ENCODE data around the gene ENPP1. TPM values are rescaled to one million over a fixed set of nuclear protein-coding genes. Genes with fewer than 3 reads are reported as not detected.
A peak's percentile ranks its signal among the peaks of the same experiment; 100 is the strongest.

ENPP1 gene
- total RNA-seq, 1 experiment from 2014 or later: 29.7 TPM

DNA sequence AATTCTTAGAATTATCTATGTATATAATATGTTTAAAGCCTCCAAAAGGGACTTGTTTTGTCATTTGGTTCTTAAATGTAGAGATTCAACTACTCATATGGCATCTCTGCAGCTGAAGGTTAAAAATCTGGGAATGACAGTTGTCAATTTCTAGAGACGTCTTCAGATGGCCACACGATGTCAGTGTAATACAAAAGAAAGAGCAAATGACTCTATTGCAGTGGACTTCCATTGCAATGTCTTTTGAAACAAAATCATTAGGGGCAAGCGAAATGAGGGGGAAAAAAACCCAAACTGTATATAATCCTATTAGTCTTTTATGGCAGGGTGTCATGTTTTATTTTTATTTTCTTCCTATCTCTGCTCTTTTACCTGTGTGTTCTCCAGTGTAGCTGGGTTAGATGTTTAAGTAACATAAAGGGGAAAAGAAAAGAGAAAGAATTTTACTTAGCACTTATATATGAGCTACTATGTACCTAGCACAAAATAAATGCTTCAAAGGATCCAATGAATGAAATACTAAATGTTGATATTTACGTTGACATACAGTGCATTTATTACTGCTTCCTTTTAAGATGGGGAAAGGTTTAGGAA lies 117.2 kb downstream of the ENPP1 start:
- peaks cover under 1% of the 10 kb centered on the region; the same call in 1 of the 2 replicates for H3K27me3 Mint-ChIP-seq (ENCODE audit: low read depth)
- H3K4me3 Mint-ChIP-seq: no peak overlapping the region
- POLR2A ChIA-PET: interaction anchor here (0.6 kb wide), 1 partner anchor 355 kb away, joined by 3 read pairs; no protein-coding TSS in a partner anchor
- no peak for ATAC-seq
- CTCF ChIA-PET: interaction anchor here (0.7 to 1.7 kb wide), 4 partner anchors 15 to 193 kb away, joined by 3 to 6 read pairs (median 4); partner anchors contain the start of gene CCN2
- H3K4me1 Mint-ChIP-seq: peaks cover 6% of the 10 kb centered on the region; the same call in 1 of the 2 replicates
- no peak overlapping the region for H3K27ac Mint-ChIP-seq
- no peak for DNase-seq (ENCODE audit: low spot score)
- peaks cover 22% of the 10 kb centered on the region for H3K9me3 Mint-ChIP-seq
- TF ChIP-seq SP1 (CRISPR knock-in tag; conservative IDR thresholded peaks at IDR 0.05) (no peak), ZNF416 (CRISPR knock-in tag; IDR thresholded peaks at IDR 0.05) (no peak), JAZF1 (CRISPR knock-in tag; IDR thresholded peaks at IDR 0.05) (no peak), JUN (CRISPR knock-in tag; IDR thresholded peaks at IDR 0.05) (no peak), ESRRA (CRISPR knock-in tag; IDR thresholded peaks at IDR 0.05; ENCODE audit: borderline replicate concordance) (no peak), ATF1 (CRISPR knock-in tag; IDR thresholded peaks at IDR 0.05) (no peak), NR2C2 (CRISPR knock-in tag; IDR thresholded peaks at IDR 0.05) (no peak), CREM (CRISPR knock-in tag; IDR thresholded peaks at IDR 0.05) (no peak)
- TF ChIP-seq, protein P1, sequence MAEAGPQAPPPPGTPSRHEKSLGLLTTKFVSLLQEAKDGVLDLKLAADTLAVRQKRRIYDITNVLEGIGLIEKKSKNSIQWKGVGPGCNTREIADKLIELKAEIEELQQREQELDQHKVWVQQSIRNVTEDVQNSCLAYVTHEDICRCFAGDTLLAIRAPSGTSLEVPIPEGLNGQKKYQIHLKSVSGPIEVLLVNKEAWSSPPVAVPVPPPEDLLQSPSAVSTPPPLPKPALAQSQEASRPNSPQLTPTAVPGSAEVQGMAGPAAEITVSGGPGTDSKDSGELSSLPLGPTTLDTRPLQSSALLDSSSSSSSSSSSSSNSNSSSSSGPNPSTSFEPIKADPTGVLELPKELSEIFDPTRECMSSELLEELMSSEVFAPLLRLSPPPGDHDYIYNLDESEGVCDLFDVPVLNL (CRISPR knock-in tag; IDR thresholded peaks at IDR 0.05; ENCODE audit: borderline replicate concordance, low read depth): no peak
- TF ChIP-seq, protein P2, sequence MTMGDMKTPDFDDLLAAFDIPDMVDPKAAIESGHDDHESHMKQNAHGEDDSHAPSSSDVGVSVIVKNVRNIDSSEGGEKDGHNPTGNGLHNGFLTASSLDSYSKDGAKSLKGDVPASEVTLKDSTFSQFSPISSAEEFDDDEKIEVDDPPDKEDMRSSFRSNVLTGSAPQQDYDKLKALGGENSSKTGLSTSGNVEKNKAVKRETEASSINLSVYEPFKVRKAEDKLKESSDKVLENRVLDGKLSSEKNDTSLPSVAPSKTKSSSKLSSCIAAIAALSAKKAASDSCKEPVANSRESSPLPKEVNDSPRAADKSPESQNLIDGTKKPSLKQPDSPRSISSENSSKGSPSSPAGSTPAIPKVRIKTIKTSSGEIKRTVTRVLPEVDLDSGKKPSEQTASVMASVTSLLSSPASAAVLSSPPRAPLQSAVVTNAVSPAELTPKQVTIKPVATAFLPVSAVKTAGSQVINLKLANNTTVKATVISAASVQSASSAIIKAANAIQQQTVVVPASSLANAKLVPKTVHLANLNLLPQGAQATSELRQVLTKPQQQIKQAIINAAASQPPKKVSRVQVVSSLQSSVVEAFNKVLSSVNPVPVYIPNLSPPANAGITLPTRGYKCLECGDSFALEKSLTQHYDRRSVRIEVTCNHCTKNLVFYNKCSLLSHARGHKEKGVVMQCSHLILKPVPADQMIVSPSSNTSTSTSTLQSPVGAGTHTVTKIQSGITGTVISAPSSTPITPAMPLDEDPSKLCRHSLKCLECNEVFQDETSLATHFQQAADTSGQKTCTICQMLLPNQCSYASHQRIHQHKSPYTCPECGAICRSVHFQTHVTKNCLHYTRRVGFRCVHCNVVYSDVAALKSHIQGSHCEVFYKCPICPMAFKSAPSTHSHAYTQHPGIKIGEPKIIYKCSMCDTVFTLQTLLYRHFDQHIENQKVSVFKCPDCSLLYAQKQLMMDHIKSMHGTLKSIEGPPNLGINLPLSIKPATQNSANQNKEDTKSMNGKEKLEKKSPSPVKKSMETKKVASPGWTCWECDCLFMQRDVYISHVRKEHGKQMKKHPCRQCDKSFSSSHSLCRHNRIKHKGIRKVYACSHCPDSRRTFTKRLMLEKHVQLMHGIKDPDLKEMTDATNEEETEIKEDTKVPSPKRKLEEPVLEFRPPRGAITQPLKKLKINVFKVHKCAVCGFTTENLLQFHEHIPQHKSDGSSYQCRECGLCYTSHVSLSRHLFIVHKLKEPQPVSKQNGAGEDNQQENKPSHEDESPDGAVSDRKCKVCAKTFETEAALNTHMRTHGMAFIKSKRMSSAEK (CRISPR knock-in tag; IDR thresholded peaks at IDR 0.05; ENCODE audit: borderline replicate concordance): no peak
- TF ChIP-seq, protein P3, sequence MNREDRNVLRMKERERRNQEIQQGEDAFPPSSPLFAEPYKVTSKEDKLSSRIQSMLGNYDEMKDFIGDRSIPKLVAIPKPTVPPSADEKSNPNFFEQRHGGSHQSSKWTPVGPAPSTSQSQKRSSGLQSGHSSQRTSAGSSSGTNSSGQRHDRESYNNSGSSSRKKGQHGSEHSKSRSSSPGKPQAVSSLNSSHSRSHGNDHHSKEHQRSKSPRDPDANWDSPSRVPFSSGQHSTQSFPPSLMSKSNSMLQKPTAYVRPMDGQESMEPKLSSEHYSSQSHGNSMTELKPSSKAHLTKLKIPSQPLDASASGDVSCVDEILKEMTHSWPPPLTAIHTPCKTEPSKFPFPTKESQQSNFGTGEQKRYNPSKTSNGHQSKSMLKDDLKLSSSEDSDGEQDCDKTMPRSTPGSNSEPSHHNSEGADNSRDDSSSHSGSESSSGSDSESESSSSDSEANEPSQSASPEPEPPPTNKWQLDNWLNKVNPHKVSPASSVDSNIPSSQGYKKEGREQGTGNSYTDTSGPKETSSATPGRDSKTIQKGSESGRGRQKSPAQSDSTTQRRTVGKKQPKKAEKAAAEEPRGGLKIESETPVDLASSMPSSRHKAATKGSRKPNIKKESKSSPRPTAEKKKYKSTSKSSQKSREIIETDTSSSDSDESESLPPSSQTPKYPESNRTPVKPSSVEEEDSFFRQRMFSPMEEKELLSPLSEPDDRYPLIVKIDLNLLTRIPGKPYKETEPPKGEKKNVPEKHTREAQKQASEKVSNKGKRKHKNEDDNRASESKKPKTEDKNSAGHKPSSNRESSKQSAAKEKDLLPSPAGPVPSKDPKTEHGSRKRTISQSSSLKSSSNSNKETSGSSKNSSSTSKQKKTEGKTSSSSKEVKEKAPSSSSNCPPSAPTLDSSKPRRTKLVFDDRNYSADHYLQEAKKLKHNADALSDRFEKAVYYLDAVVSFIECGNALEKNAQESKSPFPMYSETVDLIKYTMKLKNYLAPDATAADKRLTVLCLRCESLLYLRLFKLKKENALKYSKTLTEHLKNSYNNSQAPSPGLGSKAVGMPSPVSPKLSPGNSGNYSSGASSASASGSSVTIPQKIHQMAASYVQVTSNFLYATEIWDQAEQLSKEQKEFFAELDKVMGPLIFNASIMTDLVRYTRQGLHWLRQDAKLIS (CRISPR knock-in tag; IDR thresholded peaks at IDR 0.05; ENCODE audit: borderline replicate concordance): no peak
- TF ChIP-seq, protein P4, sequence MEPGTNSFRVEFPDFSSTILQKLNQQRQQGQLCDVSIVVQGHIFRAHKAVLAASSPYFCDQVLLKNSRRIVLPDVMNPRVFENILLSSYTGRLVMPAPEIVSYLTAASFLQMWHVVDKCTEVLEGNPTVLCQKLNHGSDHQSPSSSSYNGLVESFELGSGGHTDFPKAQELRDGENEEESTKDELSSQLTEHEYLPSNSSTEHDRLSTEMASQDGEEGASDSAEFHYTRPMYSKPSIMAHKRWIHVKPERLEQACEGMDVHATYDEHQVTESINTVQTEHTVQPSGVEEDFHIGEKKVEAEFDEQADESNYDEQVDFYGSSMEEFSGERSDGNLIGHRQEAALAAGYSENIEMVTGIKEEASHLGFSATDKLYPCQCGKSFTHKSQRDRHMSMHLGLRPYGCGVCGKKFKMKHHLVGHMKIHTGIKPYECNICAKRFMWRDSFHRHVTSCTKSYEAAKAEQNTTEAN (CRISPR knock-in tag; IDR thresholded peaks at IDR 0.05): no peak
- H3K36me3 Mint-ChIP-seq: peaks cover 49% of the 10 kb centered on the region

DNA sequence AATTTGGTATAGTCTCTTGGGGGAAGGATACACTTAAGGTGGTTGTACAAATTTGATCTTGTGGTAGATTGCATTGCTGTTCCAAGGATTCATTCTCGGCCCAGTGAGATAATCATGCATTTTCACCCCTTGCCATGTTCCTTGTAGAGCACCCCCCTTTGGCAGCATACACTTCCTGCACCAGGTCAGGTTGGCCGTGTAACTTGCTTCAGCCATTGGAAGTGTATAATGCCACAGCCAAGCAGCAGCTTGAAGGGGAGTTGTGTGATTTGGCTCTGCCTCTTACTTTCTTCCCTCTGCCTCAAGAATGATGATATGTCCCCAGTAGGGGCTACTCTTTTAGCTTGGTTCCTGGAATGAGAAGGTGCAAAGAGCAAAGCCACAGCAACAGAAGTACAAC lies 121.4 kb downstream of the ENPP1 start:
- ATAC-seq (peak; percentile 94), DNase-seq (ENCODE audit: low spot score) (no peak)
- H3K27me3 Mint-ChIP-seq (ENCODE audit: low read depth): peaks cover 15% of the 10 kb centered on the region; the same call in 1 of the 2 replicates
- ChIA-PET CTCF (interaction anchor here (0.5 to 1.0 kb wide), 3 partner anchors 12 to 22 kb away, joined by 3 to 7 read pairs (median 4); partner anchors contain the start of gene CCN2), POLR2A (interaction anchor here (1.6 kb wide), 1 partner anchor 22 kb away, joined by 4 read pairs; the partner anchor contains the start of gene CCN2)
- H3K9me3 Mint-ChIP-seq: no peaks in the 10 kb centered on the region
- peaks cover 44% of the 10 kb centered on the region for H3K36me3 Mint-ChIP-seq
- H3K27ac Mint-ChIP-seq: no peak overlapping the region
- peaks cover 14% of the 10 kb centered on the region for H3K4me1 Mint-ChIP-seq
- no peak overlapping the region for H3K4me3 Mint-ChIP-seq
- TF ChIP-seq, protein P5, sequence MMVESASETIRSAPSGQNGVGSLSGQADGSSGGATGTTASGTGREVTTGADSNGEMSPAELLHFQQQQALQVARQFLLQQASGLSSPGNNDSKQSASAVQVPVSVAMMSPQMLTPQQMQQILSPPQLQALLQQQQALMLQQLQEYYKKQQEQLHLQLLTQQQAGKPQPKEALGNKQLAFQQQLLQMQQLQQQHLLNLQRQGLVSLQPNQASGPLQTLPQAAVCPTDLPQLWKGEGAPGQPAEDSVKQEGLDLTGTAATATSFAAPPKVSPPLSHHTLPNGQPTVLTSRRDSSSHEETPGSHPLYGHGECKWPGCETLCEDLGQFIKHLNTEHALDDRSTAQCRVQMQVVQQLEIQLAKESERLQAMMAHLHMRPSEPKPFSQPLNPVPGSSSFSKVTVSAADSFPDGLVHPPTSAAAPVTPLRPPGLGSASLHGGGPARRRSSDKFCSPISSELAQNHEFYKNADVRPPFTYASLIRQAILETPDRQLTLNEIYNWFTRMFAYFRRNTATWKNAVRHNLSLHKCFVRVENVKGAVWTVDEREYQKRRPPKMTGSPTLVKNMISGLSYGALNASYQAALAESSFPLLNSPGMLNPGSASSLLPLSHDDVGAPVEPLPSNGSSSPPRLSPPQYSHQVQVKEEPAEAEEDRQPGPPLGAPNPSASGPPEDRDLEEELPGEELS (CRISPR knock-in tag; IDR thresholded peaks at IDR 0.05): no peak
- no peak for TF ChIP-seq NFATC4 (CRISPR knock-in tag; IDR thresholded peaks at IDR 0.05)
- TF ChIP-seq CBFB (CRISPR knock-in tag; IDR thresholded peaks at IDR 0.05; ENCODE audit: low read depth): no peak
- TF ChIP-seq, protein P6, sequence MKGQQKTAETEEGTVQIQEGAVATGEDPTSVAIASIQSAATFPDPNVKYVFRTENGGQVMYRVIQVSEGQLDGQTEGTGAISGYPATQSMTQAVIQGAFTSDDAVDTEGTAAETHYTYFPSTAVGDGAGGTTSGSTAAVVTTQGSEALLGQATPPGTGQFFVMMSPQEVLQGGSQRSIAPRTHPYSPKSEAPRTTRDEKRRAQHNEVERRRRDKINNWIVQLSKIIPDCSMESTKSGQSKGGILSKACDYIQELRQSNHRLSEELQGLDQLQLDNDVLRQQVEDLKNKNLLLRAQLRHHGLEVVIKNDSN (CRISPR knock-in tag; IDR thresholded peaks at IDR 0.05): no peak
- TF ChIP-seq, protein P7, sequence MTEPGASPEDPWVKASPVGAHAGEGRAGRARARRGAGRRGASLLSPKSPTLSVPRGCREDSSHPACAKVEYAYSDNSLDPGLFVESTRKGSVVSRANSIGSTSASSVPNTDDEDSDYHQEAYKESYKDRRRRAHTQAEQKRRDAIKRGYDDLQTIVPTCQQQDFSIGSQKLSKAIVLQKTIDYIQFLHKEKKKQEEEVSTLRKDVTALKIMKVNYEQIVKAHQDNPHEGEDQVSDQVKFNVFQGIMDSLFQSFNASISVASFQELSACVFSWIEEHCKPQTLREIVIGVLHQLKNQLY (CRISPR knock-in tag; IDR thresholded peaks at IDR 0.05): no peak

Data from WTC11 (cell line).